CD4-positive, alpha-beta T cell treated with Interleukin-1 beta for 1 hour (primary cell): ENCODE results near the gene SCN3A.

ENCODE experiments used
- DNase-seq, 2 donors: peaks; one replicate each; pipeline ENCODE4 v3.0.0-alpha.2; 2020 to 2022

Gene SCN3A

GRCh38 chr2:165054652-165055051 is 149.2 kb downstream of the SCN3A start:
- no peak for DNase-seq

- no peak for DNase-seq
These were observed 159.1 kb downstream of the SCN3A start for GRCh38 chr2:165044505-165045303.
